K562 (cell line): ENCODE results near the gene ZNF778. TPM values are rescaled to one million over a fixed set of nuclear protein-coding genes. Genes with fewer than 3 reads are reported as not detected.

Source experiments
- REST ChIP-seq, 2 experiments: fragments of 450-650 bp; formaldehyde crosslinking in 1 of 2; IDR thresholded peaks; 2 replicates each; pipeline versions ENCODE4 v1.4.0 to v1.6.1; 2014 to 2020; ENCODE audit warnings: mild to moderate bottlenecking in 2 of 2, borderline replicate concordance in 1 of 2, low read depth in 1 of 2
- polyA plus RNA-seq, 8 experiments: library from polyadenylated mRNA; depleted of rRNA in 4 of 8; stranded (reverse) in 5 of 8; unstranded in 3 of 8; fragments of >200 nt; fragmentation: Nextera tagmentation in 2 of 8; fragmentation: Illumina TruSeq in 1 of 8; extraction: Ambion mirVana in 2 of 8; extraction: Trizol in 1 of 8; gene quantifications; 2 replicates each; pipeline versions ENCODE4 v1.2.1 to v1.2.3, GENCODE V29; 2011 to 2014; ENCODE audit warnings: inconsistent platforms in 1 of 8, missing spikeins in 1 of 8
- total RNA-seq, 7 experiments: library from RNA; depleted of rRNA in 6 of 7; stranded (reverse); fragments of >200 nt in 6 of 7; fragmentation: Illumina TruSeq in 2 of 7; extraction: Trizol in 2 of 7; gene quantifications; 2 replicates each; pipeline versions ENCODE4 v1.2.1 to v1.2.3, GENCODE V29; 2011 to 2021; ENCODE audit warnings: low replicate concordance in 1 of 7

ZNF778 gene
- total and polyA plus RNA-seq, 9 of the 15 experiments (the other 6 are each of a cell fraction or from before 2014, with no cell fraction given): 0.70 to 60.6 (median 7.5) TPM

- TF ChIP-seq REST (IDR thresholded peaks at IDR 0.05; ENCODE audit: borderline replicate concordance) (no peak), REST (CRISPR knock-in tag; IDR thresholded peaks at IDR 0.05; ENCODE audit: low read depth) (no peak)
- TF ChIP-seq, all 486 proteins: peak for 36
Measured at GRCh38 chr16:89171216-89172170, 46.0 kb upstream of the ZNF778 start, which contains the start of gene CDH15 (continued).
